SHP77 treated with DMSO at 0.1 percent for 48 hours (cell line): ENCODE data around the gene NEK6.

ENCODE experiments used
- DNase-seq: peaks from one replicate; lab custom pipeline; 2025; lab: John Stamatoyannopoulos, UW

The NEK6 gene

DNA sequence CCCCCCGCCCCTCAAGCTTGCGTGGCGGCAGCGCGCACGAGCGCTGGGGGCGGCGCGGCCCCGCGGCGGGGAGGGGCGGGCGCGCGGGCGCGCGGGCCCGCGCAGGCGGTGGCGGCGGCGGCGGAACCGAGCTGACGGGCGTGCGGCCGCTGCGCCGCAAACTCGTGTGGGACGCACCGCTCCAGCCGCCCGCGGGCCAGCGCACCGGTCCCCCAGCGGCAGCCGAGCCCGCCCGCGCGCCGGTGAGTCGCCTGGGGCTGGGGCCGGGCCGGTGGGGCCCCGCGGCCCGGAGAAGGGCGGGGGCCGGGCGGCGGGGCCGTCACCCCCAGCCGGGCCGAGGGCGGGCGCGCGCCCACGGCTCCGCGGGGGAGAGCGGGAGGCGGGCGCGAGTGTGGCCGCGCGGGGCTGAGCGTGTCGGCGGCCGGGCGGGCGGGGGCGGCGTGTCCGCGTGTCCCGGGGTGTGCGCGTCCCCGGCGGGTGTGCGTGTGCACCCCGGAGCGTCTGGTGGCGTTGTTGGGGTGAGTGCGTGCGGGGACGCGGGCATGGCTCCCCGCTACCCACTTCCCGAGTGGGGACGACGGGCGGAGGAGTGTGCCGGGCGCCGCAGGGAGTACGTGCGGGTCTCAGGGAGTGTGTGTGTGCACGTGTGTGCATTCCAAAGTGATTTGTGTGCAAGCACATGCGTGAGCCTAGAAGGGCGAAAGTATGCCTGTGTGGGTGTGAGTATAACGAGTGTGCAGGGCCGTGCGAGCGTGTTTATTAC, at the start of gene NEK6:
Gene NEK6, plus strand, starts transcription at position 106 of the 763 bp plus-strand sequence. CDS start 44,016 bp downstream, outside the sequence.
- no peak for DNase-seq

DNA sequence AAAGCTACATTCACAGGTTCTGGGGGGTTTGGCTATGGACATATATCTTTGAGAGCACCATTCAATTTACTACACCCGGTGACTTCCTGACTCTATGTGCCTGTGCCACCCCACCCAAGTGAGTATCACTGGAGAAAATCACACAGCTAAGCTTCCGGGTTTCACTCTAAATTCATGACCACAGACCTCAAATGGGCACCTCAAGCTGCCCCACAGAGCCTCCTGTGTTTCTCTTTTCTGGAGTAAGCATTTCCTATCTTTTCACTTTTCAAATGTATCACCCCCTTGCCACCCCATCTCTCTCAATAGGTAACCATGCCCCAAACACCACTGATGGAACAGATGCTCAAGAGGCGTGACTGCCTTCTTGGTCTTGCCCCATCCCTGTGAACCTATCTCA, 49.2 kb upstream of the NEK6 start:
- no peak for DNase-seq

DNA sequence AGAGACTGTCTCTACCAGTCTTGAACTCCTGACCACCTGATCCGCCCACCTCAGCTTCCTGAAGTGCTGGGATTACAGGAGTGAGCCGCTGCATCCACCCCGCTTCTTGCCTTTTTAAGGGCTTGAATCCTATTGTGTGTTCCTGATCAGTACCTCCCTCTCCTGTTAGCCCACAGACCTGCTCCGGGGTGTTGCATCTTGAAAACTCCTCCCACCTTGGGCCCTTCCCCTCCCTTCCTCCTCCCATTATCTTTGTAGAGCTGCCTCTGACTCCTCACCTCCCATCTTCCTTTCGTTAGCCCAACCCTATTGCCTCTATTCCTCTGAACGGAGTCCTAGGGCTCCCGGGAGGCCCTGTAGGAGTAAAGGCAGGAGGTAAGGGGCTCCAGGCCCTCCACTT, 48.5 kb upstream of the NEK6 start:
- no peak for DNase-seq

DNA sequence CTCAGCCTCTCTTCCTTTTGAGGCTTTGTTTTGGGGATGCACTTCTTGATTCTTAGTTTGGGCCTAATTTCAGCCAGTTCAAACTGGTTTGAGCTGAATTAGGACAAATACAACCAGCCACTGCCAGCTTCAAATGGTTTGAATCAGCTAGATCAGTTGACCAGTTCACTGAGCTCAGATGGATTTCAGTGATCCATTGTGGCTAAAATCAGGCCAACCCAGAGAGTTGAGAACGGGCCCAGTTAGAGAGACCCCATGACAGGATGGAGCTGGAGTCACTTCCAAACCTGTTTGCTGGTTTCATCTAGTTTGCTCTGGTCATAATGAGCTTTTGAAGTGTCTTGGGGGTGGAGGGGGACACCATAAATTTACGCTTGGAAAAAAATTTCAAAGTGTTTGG, 48.0 kb upstream of the NEK6 start:
- DNase-seq: no peak

DNA sequence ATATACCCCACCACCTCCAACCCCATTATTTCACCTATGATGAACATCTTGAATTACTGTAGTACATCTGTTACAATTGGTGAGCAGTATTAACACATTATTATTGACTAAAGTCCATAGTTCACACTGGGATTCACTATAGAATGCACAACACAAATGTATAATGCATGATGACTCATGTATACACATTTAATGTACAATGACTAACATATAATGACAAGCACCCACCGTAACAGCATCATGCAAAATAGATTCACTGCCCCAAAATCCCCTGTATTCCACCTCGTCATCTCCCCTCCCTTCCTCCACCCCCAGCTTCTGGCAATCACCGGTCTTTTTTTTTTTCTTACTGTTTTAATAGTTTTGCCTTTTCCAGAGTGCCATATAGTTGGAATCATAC, 47.1 kb upstream of the NEK6 start:
- DNase-seq: no peak

DNA sequence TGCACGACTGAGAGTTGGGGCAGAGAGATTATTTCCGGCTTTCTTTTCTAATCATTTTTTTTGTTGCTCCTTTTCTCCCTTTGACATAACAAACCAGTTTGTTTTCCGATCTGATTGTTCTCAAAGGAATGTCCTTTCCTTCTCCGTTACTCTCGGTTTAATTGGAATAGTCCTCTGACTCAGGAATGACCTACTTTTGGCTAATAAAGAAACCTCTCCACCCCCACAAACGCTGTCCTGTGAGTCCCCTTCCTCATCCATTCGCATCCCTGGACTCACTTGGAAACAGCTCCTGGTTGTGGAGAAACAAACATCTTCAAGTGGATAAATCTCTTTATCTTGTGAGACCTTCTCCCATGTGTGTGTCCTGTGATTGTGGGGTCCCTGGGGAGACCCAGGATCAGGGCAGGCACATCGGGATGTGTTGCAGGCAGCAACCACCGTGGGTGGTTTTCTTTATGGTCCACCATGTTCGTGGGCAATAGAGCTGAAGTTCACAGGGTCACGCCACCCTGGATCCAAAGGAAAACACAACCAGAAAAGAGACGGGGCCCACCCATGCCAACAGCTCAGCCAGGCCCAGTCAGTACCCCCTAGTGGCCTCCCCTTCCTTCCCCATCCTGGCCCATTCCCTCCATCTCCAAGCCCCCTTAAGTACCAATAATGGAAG, 45.2 kb upstream of the NEK6 start:
- no peak for DNase-seq

DNA sequence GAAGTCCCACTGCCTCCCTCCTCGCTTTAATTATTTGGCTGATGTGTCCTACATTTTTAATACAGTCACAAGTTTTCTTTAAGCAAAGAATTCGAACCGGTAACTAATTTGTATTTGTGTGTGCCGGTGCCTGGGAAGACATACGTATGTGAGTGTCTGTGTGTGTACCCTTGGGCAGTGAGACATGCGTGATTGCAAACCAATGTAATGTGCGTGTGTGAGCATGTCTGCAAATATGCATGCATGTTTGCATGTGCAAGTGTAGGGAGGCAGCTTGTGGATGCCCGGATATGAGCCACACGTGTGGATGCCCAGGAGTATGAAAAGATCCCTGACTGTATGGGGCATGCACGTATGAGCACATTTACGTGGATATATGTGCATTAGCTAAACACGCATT, 44.4 kb upstream of the NEK6 start:
- DNase-seq: no peak

DNA sequence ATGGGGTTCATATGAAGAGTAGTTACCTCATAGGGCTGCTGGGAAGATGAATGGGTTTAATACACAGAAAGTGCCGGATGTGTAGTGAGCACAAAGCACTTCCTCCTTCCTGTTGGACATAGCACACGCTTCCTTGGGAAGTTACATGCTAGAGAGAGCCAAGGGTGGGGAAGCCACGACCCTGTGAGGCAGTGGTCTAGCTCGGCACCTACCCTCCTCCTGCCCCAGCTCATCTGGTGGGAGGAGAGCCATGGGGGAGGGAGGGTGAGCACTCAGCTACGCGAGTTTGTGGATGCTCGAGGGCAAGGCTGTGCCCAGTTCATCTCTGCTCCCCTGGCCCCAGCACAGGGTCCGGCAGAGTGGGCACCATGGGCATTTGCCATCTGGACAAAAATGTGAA, 43.6 kb upstream of the NEK6 start:
- no peak for DNase-seq

DNA sequence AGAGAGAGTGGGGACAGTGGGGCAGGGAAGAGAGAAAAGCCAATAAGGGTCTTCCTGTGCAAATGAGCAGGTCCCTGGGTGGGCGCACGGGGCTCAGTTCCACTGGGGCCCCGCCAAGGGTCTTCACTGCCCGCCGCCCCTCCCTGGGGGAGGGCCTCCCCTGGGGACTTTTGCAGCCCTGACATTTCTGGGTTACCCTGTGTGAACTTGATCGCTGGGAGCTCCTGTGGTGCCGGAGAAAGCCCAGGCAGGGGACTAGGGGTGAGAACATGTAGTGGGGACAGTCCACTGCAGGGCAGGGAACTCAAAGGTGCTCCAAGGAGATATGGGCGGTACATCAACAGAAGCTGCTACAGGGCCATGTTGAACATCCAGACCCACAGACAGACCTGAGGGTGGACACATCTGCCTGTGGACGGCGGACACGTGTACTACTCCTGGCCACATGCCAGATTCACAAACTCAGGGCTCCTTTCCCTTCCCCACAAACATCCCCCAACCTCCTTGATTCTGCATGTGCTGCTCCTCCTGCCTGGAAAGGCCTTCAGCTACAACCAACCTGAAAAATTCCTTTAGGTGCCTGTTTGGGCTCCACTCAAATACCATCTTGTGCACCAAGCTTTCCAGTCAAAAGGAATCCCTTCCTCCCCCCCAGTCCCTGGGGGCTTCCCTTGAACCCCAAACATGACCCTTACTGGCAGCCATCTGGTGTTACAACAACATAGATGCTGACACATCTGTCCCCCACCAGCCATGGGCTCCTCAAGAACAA, 43.0 kb upstream of the NEK6 start:
- no peak for DNase-seq

DNA sequence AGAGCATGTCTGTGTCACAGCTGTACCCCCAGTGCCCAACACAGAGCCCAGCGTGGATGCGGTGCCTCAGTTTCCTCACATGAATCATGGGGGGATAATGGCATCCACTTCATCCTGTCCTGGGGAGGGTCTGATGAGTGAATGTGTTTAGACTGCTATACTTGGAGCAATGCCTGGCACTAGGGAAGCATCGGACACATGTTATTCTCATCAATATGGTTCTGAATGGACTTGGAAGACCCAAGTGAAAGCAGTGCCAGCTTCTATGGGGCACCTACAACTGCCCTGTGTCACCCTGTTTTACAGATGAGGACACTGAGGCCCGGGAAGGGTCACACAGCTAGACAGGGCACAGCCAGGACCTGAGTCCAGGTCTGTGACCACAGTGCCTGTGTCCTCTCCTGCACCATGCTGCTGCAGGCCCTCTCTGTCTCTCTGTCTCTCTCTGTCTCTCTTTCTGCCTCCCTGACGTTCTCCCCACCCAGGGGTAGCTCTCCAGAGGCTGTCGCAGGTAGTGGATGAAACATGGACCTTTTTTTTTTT, 42.3 kb upstream of the NEK6 start:
- DNase-seq: no peak

DNA sequence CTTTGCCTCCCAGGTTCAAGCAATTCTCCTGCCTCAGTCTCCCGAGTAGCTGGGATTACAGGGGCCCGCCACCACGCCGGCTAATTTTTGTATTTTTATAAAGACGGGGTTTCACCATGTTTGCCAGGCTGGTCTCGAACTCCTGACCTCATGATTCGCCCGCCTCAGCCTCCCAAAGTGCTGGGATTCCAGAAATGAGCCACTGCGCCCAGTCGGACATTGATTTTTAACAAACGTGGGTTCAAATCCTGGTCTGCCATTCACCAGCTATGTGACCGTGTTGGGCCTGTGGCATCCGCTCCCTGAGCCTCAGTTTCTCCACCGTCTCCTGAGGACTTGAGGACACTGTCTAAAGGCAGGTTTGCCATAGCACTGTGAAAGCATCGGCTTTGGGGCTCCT, 41.8 kb upstream of the NEK6 start:
- DNase-seq: no peak

DNA sequence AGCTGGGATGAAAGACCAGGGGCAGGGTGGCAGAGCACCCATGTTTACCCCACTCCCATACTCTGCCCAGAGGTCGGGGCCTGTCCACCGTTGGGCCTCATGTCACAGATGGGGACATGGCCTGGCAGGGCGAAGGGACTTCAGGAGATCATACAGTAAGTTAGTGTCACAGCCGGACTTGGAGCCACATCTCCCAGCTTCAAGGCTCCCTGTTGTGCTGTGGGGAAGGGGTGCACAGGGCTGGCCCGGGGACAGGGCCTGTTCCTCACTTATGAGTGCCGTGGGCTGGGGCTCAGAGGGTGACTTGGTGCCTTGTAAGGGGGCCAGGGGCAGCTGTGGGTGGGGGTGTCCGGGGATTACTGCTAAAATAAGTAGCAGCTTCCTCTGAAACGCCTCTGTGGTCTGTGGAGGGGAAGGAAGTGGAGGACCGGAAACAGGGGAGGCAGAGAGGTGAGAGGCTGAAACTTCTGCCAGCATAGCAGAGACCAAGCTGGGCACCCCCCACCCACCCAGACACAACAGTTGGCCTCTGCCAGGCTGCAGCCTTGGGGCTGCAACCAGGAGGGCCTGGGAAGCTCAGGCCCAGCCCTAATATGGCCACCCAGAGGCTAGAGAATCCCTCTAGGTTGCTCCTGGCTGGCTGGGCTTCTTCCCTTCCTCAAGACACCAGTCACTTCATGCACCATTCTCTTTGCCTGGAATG, 41.1 kb upstream of the NEK6 start:
- DNase-seq: no peak

DNA sequence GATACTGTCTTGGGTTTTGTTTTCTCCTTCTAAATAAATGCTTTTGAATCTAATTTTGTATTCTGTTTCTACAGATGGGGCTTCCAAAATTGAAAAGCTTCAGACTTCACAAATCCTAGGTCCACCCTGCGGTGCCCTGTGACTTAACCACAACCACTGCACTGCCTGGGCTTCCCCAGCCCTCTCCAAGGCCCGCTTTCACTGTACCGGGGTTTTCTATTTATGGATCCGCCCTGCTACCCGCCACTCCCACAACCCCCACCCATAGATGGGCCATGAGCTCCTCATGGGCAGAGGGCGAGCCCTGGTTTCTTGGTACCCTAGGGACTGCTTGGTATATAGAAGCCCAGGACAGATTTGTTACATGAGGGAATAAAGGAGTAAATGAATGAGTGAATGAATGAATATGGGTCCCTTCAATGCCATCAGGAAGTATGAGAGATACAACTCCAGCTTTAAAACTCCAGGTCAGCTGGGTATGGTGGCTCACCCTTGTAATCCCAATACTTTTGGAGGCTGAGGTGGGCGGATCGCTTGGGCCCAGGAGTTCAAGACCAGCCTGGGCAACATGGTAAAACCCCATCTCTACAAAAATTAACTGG, 39.8 kb upstream of the NEK6 start:
- no peak for DNase-seq

DNA sequence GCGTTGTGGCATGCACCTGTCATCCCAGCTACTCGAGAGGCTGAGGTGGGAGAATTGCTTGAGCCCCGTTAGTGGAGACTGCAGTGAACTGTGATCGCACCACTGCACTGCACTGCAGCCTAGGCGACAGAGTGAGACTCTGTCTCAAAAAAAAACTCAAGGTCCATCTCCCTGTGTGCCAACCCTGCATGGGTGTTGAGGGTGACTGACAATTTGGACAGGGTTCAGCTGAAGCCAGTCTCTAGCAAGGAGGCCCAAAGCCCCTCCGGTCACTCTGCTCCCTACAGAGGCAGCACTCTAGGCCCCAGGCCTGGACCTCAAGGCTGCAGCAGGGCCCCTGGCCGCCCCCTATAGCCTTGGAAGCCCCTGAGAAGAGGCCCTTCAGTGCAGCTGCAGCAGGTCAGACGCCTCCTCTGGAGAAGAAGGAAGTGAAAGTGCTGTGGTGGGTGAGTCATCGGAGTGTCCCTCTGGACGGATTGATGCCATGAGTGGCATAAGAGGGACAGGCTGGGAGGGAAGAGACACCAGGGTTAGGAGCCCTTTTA, 39.2 kb upstream of the NEK6 start:
- DNase-seq: no peak

DNA sequence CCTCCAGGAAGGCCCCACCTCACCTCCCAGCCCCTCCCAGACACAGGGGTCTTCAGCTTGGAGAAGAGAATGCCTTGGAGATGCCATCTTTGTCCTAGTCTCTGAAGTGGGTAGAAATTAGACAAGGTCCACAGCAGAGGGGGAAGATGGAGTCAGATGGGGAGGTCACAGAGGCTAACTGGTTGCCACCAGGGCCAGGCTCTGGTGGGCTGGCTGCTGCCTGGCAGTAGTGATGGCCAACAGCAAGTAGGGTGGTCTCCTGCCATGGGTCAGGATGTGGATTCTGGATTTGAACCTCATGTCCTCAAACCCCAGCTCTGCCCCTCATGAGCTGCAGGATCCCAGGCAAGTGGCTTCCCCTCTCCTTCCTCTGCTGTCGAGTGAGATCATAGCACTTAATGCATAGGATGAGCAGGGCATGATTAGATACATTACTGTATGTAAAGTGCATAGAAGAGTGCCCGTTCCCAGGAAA, 38.7 kb upstream of the NEK6 start:
- DNase-seq: no peak

DNA sequence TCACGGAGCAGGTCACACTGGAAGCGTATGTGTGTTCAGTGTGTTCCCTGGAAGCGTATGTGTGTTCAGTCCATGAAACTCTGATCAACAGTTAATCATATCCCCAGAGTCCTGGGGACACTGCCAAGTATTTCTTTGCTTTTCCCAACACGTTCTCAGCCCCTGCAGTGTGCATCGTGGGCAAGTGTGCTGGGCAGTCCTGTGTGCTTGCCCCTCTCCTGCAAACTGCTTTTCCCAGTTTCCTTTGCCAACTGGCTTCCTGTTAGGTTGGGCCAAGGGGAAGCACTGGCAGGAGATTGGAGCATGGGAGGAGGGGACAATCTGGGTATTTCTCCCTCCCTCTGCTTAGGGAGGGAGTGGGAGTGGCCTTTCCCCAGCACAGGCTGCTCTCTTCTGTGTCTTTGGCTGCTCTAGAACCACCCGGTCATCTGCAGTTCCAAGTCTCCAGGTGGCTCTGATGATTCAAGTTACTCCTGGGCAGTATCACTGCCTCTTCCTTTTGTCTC, 36.8 kb upstream of the NEK6 start:
- peak; percentile 36 for DNase-seq

DNA sequence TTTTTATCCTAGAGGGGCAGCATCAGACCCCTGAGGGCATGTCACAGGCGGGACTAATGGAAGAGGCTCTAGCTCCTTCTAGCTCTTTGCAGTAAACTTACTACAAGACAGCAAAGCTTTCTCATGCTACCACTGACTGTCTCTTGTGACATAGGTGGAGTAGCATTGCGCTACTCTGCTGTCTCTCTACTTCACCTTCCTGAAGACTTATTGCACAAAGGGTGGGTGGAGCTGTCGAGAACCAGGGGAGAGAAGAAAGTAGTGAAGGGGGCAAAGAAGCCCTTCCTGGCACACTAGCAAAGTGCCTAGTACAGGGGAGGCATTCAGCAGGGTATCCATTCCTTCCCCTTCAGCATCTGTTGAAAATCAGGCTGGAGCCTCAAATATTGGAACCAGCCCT, 36.1 kb upstream of the NEK6 start:
- no peak for DNase-seq

DNA sequence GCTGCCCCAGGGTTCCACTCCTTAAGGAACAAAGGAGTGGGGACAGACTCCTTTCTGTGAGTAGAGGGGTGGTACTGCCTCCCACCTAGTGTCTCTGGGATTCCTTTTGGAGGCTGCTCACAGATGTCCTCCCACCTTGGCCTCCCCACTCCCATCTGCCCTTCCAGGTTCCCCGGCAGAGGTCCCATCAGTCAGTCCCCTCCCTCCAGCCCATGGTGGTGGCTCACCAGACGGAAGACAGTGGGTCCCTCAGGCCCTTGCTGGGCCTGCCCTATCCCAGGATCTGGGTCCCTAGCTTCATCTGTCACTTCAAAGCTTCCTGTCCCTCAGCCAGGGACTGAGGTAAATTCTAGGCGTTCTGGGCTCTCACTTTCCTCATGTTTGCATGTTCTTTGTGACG, 35.6 kb upstream of the NEK6 start:
- DNase-seq: no peak

DNA sequence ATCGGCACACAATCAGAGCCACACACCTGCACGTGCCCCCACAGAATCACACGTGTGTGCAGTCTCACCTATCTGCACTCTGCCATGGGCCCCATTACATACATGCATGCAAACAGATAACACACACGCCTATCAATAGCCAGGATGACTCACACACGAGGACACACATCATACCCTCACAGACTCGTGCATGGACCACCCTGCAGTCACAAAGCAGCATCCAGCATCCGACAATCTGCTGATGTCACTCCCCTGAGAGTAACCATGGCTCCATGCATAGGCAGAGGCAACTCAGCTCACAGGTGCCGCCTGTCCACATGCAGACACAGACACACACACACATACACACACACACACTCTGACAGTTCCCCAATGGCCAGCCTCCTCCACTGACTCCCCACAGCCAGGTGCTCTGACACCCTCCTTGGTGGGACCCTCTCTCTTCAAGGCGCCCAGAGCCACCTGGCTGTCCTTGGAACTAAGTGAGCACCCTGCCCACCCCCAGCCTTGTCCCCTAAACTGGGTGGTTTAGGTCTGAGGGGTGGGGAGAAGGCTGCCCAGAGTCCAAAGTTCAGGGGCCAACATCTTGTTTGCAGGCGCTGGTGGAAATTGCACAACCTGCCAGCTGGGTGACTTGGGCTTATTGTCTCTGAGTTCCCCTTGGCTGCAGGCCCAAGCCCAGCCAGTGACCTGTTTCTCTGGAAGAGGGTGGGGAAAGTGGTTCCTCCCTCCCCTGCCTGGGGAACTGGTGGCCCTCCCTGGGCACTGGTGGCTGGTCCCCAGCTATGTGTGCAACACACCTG, 34.6 kb upstream of the NEK6 start:
- peak; percentile 24 for DNase-seq

DNA sequence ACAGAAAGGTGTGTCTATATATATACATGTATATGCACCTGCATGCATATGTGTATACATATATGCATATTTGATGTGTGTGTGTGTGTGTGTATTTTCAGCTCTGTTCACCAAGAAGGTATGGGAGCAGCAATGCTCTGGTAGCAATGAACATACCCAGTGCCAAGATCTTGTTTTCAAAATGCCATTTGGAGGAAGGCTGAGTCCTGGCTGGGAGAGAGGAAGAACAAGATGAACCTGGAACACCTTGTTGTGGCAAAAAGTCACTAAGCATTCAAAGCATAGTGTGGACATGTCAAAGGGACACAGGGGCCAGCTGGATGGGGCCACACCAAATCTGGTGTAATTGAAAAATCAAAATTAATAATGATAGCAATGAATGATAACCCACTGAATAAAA, 31.8 kb upstream of the NEK6 start:
- no peak for DNase-seq
